Cardiac fibroblast (primary cell): ENCODE results near the gene RPL18.

ENCODE experiments used
- DNase-seq, 2 donors: peaks; one replicate each; pipeline versions ENCODE4 v3.0.0 to v3.0.0-alpha.2; 2010; ENCODE audit warnings: low read depth in 2 of 2
- H3K4me3 ChIP-seq, 2 donors: replicated peaks in 1 of 2; 1 replicate in 1 of 2; 2 replicates in 1 of 2; pipeline ENCODE4 v1.5.1; 2011; ENCODE audit warnings: low read depth in 2 of 2, low read length in 2 of 2, mild to moderate bottlenecking in 2 of 2, moderate library complexity in 1 of 2
- CTCF ChIP-seq: IDR thresholded peaks from one replicate; pipeline ENCODE4 v1.5.1; 2011; ENCODE audit warnings: low read depth, mild to moderate bottlenecking, low read length, inconsistent platforms

RPL18 gene

DNA sequence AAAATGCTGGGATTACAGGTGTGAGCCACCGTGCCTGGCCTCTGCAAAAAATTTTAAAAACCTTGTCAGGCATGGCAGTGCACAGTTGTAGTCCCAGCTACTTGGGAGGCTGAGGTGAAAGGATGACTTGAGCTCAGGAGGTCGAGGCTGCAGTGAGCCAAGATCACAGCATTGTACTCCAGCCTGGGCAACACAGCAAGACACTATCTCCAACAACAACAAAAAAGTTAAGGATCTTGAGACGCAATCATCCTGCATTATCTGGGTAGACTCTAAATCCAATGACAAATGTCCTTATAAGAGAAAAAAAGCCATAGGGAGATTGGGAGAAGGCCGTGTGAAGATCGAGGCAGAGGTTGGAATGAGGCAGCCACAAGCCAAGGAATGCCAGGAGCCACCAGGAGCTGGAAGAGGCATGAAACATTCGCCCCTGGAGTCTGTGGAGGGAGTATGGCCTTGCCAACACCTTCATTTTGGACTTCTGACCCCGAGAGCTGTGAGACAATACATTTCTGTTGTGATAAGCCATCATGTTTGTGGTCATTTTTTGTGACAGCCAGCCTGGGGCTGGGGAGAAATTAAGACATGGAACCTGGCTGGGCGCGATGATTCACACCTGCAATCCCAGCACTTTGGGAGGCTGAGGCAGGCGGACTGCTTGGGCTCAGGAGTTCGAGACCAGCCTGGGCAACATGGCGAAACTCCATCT lies 32.1 kb upstream of the RPL18 start:
- TF ChIP-seq CTCF = no peak
- H3K4me3 ChIP-seq = no peak overlapping the region
- DNase-seq = no peak

- H3K4me3 ChIP-seq = no peak overlapping the region
- TF ChIP-seq CTCF = no peak
- no peak for DNase-seq
Observed at GRCh38 chr19:48648134-48648533, 29.2 kb upstream of the RPL18 start.

DNA sequence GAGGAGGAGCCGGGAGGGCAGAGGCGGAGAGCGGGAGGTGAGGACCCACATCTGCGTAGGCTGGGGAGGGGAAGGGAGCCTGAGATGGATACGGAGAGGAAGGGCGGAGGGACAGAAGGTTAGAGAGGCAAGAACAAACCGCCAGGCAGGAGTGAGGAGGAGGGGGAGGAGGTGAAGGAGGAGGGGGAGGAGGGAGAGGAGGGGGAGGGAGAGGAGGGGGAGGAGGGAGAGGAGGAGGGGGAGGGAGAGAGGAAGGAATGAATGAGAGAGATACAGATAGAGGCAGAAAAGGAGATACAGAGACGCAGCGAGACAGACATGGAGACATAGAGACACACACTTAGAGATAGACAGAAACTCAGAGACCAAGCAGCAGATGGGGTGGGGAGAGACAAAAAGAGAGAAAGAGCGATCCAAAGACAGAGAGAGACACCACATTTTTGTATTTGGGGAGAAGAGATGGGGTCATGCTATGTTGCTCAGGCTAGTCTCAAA lies 27.8 kb upstream of the RPL18 start:
- no peak for TF ChIP-seq CTCF
- H3K4me3 ChIP-seq = peak overlapping the region; percentile 48 to 50
- DNase-seq = no peak

DNA sequence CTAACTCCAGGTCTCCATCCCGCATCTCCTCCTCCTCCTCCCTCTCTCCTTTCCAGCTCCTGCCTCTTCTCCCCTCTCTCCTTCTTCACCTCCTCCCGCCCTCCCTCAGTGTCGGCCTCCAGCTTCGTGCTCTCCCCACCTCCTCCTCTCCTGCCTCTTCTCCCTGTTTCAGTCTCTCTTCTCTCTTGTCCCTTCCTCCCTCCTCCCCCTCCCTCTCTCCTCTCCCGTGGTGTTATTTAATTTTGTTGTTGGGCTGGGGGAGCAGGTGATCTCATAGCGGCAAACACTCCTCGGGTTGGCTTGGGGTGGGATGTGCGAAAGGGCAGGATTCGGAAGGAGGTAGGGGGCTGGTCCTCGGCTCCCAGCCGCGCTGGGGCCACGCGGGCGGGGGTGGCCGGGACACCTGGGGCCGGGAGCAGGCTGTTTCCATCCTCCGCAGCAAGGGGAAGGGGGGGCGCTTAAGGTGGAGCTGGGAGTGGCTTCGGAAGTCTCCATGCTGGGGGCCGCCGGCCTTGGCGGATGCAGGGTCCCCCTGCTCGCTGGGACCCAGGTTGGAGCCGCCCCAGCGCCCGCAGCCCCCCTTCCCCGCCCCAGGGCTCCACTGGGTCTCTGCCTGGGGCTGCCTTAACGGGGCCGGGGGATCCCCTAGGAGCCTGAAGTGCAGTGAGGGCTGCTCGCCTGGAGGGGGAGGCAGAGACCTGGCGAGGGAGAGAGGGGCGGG lies 27.2 kb upstream of the RPL18 start, which contains the start of gene CA11:
TSS of gene CA11 (minus strand) at position 187 of the 721 bp plus-strand sequence. CDS start 555 bp downstream, outside the sequence.
- peak; percentile 91 for TF ChIP-seq CTCF
- DNase-seq = peak; percentile 77 to 89
- H3K4me3 ChIP-seq = peak within 1 kb of the TSS; percentile 48 to 50

DNA sequence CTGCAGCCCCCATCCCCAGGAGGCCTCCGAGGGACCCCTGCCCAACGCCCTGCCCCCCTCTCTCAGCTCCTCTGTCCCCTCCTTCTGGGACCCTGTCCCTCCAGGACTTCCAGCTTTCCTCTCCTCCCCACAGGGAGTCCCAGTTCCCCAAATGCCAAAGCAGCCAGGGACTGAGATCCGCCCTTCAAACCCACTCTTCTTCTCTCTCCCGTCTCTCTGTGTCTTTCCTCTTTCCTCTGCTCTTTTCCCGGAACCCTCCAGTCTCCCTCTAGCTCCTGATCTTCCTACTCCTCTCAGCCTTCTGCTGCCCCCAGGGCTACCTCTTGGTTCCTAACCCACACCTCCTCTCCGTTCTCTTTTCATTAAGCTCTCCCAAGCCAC lies 26.6 kb upstream of the RPL18 start:
- DNase-seq = no peak
- TF ChIP-seq CTCF = no peak
- peak overlapping the region; percentile 48 to 50 for H3K4me3 ChIP-seq

DNA sequence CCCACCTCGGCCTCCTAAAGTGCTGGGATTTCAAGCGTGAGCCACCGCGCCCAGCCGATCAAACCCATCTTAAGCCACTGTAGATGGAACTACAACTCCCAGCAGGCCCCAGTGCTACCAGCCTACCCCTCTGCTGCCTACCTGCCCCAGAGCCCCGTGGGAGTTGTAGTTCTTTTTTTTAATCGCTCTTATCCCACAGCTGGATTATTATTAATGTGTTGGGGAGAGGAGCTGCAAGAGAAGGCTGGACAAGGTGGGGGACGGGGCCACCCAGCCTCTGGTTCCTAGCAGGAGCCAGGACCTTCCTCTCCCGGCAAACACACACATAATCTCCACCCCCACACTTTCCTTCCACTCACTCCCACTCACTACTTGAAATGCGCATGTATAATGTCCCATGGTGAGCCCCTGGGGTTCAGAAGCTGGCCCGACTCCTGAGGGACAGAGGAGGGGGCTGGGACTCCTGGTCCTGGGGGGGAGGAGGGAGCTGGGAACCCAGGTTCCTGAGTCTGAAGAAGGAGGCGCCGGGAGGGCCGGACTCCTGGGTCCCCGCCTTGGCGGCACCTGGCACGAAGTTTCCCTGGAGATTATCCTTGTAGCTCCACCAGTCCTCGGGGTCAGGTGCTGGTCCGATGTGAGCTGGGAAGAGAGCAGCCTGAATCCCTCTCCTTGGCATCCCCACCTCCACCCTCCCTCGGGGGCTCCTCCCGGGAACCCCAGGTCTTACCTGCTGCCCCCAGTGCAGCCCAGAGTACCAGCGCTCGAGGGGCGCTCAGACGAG lies 26.1 kb upstream of the RPL18 start:
- peak overlapping the region in 1 of 2 donors; percentile 50 for H3K4me3 ChIP-seq
- TF ChIP-seq CTCF = no peak
- peak; percentile 78 to 86 for DNase-seq
